B cell (primary cell): ENCODE data around the gene GCN1. TPM values are rescaled to one million over a fixed set of nuclear protein-coding genes. Genes with fewer than 3 reads are reported as not detected.

ENCODE experiments used
- ATAC-seq: fragments of 200-7000 bp; cut with Tn5 transposase; one replicate; pipeline ENCODE4 v1.10.0; 2021; ENCODE audit warnings: low read depth, mild to moderate bottlenecking, moderate number of reproducible peaks, moderate library complexity
- CTCF ChIA-PET: fragments of 350-600 bp; sonication (Branson Sonifier 250); formaldehyde crosslinking; loops from one replicate; lab custom pipeline; 2021; ENCODE audit warnings: antibody characterized with exemption, inconsistent platforms; lab: Charles Lee
- POLR2A ChIA-PET: fragments of 350-600 bp; sonication (Branson Sonifier 250); formaldehyde crosslinking; loops from one replicate; lab custom pipeline; 2021; ENCODE audit warnings: antibody characterized with exemption; lab: Charles Lee
- DNase-seq: peaks from one replicate; pipeline ENCODE4 v3.0.0; 2013
- H2AFZ ChIP-seq: 2 replicates; pipeline ENCODE4 v1.6.1; 2012; ENCODE audit warnings: mild to moderate bottlenecking, low read depth, low read length; ENCODE audit not compliant: insufficient read depth, poor library complexity, severe bottlenecking
- H3K27ac ChIP-seq, 2 donors: 1 replicate in 1 of 2; 2 replicates in 1 of 2; pipeline ENCODE4 v1.5.1; 2012 to 2013; ENCODE audit warnings: low read length in 2 of 2, mild to moderate bottlenecking in 2 of 2, moderate library complexity in 1 of 2
- H3K27me3 ChIP-seq, 4 experiments: fragments of 200-600 bp in 1 of 4; sonication (generic) in 1 of 4; replicated peaks in 1 of 4; 1 replicate in 2 of 4; 2 replicates in 2 of 4; pipeline versions ENCODE4 v1.6.1 to v1.7.0; 2013 to 2016; ENCODE audit warnings: low read length in 3 of 4, mild to moderate bottlenecking in 2 of 4, mixed read lengths in 1 of 4, moderate library complexity in 1 of 4; ENCODE audit not compliant: insufficient read depth in 4 of 4, control insufficient read depth in 3 of 4; ENCODE audit errors: control extremely low read depth in 1 of 4
- H3K36me3 ChIP-seq, 2 experiments: replicated peaks in 1 of 2; 1 replicate in 1 of 2; 2 replicates in 1 of 2; pipeline versions ENCODE4 v1.6.1 to v1.7.1; 2013; ENCODE audit warnings: low read length in 1 of 2; ENCODE audit not compliant: insufficient read depth in 2 of 2, control insufficient read depth in 1 of 2; ENCODE audit errors: control extremely low read depth in 1 of 2, extremely low read depth in 1 of 2
- H3K4me1 ChIP-seq, 2 donors: fragments of 200-600 bp in 1 of 2; sonication (generic) in 1 of 2; 1 replicate in 1 of 2; 2 replicates in 1 of 2; pipeline versions ENCODE4 v1.5.1 to v1.6.1; 2013 to 2017; ENCODE audit warnings: low read length in 2 of 2; ENCODE audit not compliant: control insufficient read depth in 2 of 2, insufficient read depth in 2 of 2
- H3K4me2 ChIP-seq: replicated peaks from 2 replicates; pipeline ENCODE3; 2012; ENCODE audit warnings: mild to moderate bottlenecking, low read depth, low read length; ENCODE audit not compliant: poor library complexity, severe bottlenecking
- H3K4me3 ChIP-seq, 5 experiments: fragments of 200-600 bp in 1 of 5; sonication (generic) in 1 of 5; 1 replicate in 3 of 5; 2 replicates in 2 of 5; pipeline versions ENCODE4 v1.5.1 to v1.7.0; 2011 to 2016; ENCODE audit warnings: low read length in 4 of 5, mild to moderate bottlenecking in 4 of 5, low read depth in 2 of 5, control low read depth in 1 of 5, moderate library complexity in 1 of 5; ENCODE audit not compliant: insufficient read depth in 1 of 5; ENCODE audit errors: control extremely low read depth in 1 of 5, extremely low read depth in 1 of 5
- H3K79me2 ChIP-seq: fragments of 200-600 bp; sonication (generic); one replicate; pipeline ENCODE4 v1.6.0; 2016; ENCODE audit warnings: low read length; ENCODE audit not compliant: control insufficient read depth, insufficient read depth
- H3K9ac ChIP-seq: fragments of 200-600 bp; sonication (generic); 2 replicates; pipeline ENCODE4 v1.6.1; 2017; ENCODE audit warnings: mild to moderate bottlenecking, low read length, moderate library complexity
- H3K9me3 ChIP-seq, 3 donors: one replicate each; pipeline versions ENCODE4 v1.6.1 to v1.7.1; 2013; ENCODE audit warnings: low read length in 2 of 3; ENCODE audit not compliant: control insufficient read depth in 2 of 3, insufficient read depth in 1 of 3; ENCODE audit errors: control extremely low read depth in 1 of 3
- H4K20me1 ChIP-seq: 2 replicates; pipeline ENCODE4 v1.6.0; 2012; ENCODE audit warnings: mild to moderate bottlenecking, low read length; ENCODE audit not compliant: insufficient read depth, control insufficient read depth, poor library complexity, severe bottlenecking
- H3K27ac Mint-ChIP-seq: one replicate; pipeline ENCODE4 v1.8.0; 2021; ENCODE audit warnings: mixed read lengths
- H3K27me3 Mint-ChIP-seq: one replicate; pipeline ENCODE4 v1.8.0; 2021; ENCODE audit warnings: mixed read lengths
- H3K4me1 Mint-ChIP-seq: one replicate; pipeline ENCODE4 v1.8.0; 2021; ENCODE audit warnings: mixed read lengths
- H3K4me3 Mint-ChIP-seq: one replicate; pipeline ENCODE4 v1.8.0; 2021; ENCODE audit warnings: mixed read lengths
- H3K9me3 Mint-ChIP-seq: one replicate; pipeline ENCODE4 v1.8.0; 2022; ENCODE audit warnings: mixed read lengths; ENCODE audit not compliant: insufficient read depth
- EZH2 ChIP-seq: IDR thresholded peaks from 2 replicates; pipeline ENCODE4 v1.6.1; 2012; ENCODE audit warnings: borderline replicate concordance, low read depth, mild to moderate bottlenecking, moderate library complexity, low read length; ENCODE audit not compliant: insufficient read depth, poor library complexity, severe bottlenecking
- WGBS: methylation state at CpG from one replicate; pipeline ENCODE4 v1.1.5; 2013; ENCODE audit warnings: missing lambda C conversion rate; ENCODE audit not compliant: insufficient coverage; 5-methylcytosine and 5-hydroxymethylcytosine counted together
- intact Hi-C: fragments of 100-400 bp; cut with micrococcal nuclease; formaldehyde crosslinking; loops from one replicate; pipeline ENCODE4 v1.10.0; 2022
- polyA plus RNA-seq: library from polyadenylated mRNA; depleted of rRNA; stranded (reverse); fragments of >200 nt; gene quantifications from 2 replicates; pipeline ENCODE4 v1.2.3, GENCODE V29; 2012
- total RNA-seq, 2 donors: library from RNA; stranded (reverse); fragments of 120-200 nt in 1 of 2; gene quantifications; 1 replicate in 1 of 2; 2 replicates in 1 of 2; pipeline versions ENCODE4 v1.2.3 to v1.2.4, GENCODE V29; 2013 to 2022
- TF ChIP-seq, protein P1 (sequence below): fragments of 200-600 bp; IDR thresholded peaks from one replicate; pipeline ENCODE4 v1.8.0; 2022; ENCODE audit warnings: antibody characterized with exemption, mild to moderate bottlenecking

GCN1 gene
- total and polyA plus RNA-seq, 2 donors (not counting 1 experiment from before 2014, with no cell fraction given) = 41.3 to 127 TPM

GRCh38 chr12:120136093-120136770 is 58.3 kb downstream of the GCN1 start:
- no peaks in the 10 kb centered on the region for H3K79me2 ChIP-seq
- no peak overlapping the region for H3K4me3 Mint-ChIP-seq
- CTCF ChIA-PET = no interaction called here
- H3K9me3 ChIP-seq = no peaks in the 10 kb centered on the region
- peaks cover 5 to 95% of the 10 kb centered on the region in 2 experiments for H3K36me3 ChIP-seq
- H2AFZ ChIP-seq = no peak overlapping the region
- H3K4me1 ChIP-seq = peaks cover 20 to 31% of the 10 kb centered on the region in 2 donors
- POLR2A ChIA-PET = no interaction called here
- peaks cover 10% of the 10 kb centered on the region for H4K20me1 ChIP-seq
- no peak overlapping the region for H3K9ac ChIP-seq
- no peaks in the 10 kb centered on the region for H3K27me3 Mint-ChIP-seq
- H3K9me3 Mint-ChIP-seq = no peaks in the 10 kb centered on the region
- no peak overlapping the region for H3K4me3 ChIP-seq
- H3K4me1 Mint-ChIP-seq = peaks cover 22% of the 10 kb centered on the region
- DNase-seq = no peak
- intact Hi-C loops = no loop called here
- H3K4me2 ChIP-seq = no peak overlapping the region
- TF ChIP-seq, protein P1, sequence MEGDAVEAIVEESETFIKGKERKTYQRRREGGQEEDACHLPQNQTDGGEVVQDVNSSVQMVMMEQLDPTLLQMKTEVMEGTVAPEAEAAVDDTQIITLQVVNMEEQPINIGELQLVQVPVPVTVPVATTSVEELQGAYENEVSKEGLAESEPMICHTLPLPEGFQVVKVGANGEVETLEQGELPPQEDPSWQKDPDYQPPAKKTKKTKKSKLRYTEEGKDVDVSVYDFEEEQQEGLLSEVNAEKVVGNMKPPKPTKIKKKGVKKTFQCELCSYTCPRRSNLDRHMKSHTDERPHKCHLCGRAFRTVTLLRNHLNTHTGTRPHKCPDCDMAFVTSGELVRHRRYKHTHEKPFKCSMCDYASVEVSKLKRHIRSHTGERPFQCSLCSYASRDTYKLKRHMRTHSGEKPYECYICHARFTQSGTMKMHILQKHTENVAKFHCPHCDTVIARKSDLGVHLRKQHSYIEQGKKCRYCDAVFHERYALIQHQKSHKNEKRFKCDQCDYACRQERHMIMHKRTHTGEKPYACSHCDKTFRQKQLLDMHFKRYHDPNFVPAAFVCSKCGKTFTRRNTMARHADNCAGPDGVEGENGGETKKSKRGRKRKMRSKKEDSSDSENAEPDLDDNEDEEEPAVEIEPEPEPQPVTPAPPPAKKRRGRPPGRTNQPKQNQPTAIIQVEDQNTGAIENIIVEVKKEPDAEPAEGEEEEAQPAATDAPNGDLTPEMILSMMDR = no peak
- TF ChIP-seq EZH2 = no peak
- H3K27ac ChIP-seq = no peak overlapping the region
- WGBS = 97% methylated on average over 10 of the region's 11 CpGs
- ATAC-seq = no peak
- no peaks in the 10 kb centered on the region for H3K27me3 ChIP-seq
- H3K27ac Mint-ChIP-seq = no peak overlapping the region

DNA sequence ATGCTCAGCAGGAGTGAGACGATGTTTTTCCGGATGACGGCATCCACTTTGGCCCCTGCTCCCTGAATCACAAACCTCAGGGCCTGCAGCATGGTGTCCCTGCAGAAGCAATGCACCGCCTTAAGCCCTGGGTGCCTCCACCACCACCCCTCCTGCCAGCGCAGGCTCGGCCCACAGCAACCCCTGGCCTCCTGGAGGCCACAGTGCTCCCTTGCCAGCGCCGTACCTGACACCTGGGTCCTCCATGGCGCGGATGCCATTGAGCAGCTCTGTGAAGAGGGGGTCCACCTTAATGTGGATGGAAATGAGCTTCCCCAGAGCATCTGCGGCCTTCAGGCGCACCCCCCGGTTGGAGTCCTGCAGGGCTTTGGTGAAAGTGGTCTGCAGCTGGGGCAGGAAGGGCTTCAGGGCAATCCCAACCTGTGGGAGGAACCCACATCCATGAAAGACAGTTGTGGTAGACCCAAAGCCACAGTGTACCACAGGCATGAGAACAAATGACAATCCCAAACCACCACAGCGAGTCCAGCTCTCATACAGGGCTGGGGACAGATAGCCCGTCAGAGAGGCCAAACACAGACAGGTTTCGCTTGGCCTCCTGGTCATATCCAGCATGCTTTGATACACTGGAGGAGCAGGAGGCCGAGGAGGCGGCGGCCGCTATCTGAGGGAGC is 60.1 kb downstream of the GCN1 start:
- ATAC-seq = no peak

More for the DNA sequence above, 60.1 kb downstream of the GCN1 start:
- H3K36me3 ChIP-seq = peaks cover 7 to 95% of the 10 kb centered on the region in 2 experiments
- H3K79me2 ChIP-seq = no peaks in the 10 kb centered on the region
- H3K27ac ChIP-seq = no peak overlapping the region
- CTCF ChIA-PET = no interaction called here
- no peaks in the 10 kb centered on the region for H3K9me3 ChIP-seq
- POLR2A ChIA-PET = no interaction called here
- no peaks in the 10 kb centered on the region for H3K27me3 ChIP-seq
- no peak overlapping the region for H3K4me3 ChIP-seq
- H4K20me1 ChIP-seq = peaks cover 10% of the 10 kb centered on the region
- no peak overlapping the region for H3K4me3 Mint-ChIP-seq
- H3K9me3 Mint-ChIP-seq = no peaks in the 10 kb centered on the region
- no peaks in the 10 kb centered on the region for H3K27me3 Mint-ChIP-seq
- peaks cover 20 to 31% of the 10 kb centered on the region in 2 donors for H3K4me1 ChIP-seq
- H3K4me2 ChIP-seq = no peak overlapping the region
- intact Hi-C loops = no loop called here
- H3K9ac ChIP-seq = no peak overlapping the region
- TF ChIP-seq EZH2 = no peak
- TF ChIP-seq, protein P1 = no peak
- H3K4me1 Mint-ChIP-seq = peaks cover 22% of the 10 kb centered on the region
- H2AFZ ChIP-seq = no peak overlapping the region
- no peak for DNase-seq
- WGBS = 98% methylated on average over 20 of the region's 20 CpGs
- no peak overlapping the region for H3K27ac Mint-ChIP-seq
